SIG-M5 (cell line): Measurements from ENCODE around the gene BTBD9.

Source experiments
- DNase-seq: peaks from one replicate; lab custom pipeline; 2025; lab: John Stamatoyannopoulos, UW

Gene BTBD9

DNA sequence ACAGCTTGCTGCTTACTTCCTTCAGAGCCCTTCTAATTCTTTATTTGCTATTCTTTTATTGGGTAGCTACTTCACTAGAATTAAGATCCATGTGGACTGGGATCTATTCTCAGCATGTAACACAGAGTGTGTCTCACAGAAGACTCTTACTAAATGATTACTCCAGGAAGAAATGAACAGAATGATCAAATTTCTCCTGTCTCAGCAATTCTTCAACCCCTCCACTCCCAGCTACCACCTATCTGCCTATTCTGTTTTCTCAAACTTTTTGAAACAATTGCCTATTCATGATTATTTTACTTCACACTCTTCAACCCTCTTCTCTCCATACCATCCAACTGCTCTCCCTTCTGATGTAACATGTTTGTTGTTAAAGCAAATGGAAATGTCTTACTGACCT lies 132.6 kb downstream of the BTBD9 start:
- DNase-seq = no peak

DNA sequence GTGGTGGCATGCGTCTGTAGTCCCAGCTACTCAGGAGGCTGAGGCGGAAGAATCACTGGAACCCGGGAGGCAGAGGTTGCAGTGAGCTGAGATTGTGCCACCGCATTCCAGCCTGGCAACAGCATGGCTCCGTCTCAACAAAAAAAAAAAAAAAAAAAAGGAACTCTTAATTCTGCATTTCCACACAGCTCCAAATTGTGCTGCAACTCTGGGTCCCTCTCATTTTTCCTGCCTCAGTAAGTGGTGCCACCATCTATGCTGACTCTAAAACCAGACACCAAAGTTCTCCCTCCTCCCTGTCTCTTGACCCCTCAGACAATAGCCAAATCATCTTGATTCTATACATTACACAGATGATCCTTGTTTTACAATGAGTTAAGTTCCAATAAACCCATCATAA lies 133.9 kb downstream of the BTBD9 start:
- DNase-seq = no peak

DNA sequence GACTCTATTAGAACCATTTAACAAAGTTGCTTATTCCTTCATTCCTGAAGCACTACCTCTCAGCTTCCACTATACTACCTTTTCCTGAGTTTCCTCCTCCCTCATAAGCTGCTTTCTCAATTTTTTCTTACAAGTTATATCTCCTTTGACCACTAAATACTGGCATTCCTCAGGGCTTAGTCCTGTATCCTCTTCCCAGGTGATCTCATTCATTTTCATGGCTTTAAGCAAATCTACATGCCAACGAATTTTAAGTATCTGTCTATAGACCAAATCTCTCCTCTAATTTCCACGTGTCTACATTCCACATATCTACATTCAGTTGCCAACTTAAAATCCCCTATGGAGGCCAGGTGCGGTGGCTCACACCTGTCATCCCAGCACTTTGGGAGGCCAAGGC lies 134.7 kb downstream of the BTBD9 start:
- no peak for DNase-seq

DNA sequence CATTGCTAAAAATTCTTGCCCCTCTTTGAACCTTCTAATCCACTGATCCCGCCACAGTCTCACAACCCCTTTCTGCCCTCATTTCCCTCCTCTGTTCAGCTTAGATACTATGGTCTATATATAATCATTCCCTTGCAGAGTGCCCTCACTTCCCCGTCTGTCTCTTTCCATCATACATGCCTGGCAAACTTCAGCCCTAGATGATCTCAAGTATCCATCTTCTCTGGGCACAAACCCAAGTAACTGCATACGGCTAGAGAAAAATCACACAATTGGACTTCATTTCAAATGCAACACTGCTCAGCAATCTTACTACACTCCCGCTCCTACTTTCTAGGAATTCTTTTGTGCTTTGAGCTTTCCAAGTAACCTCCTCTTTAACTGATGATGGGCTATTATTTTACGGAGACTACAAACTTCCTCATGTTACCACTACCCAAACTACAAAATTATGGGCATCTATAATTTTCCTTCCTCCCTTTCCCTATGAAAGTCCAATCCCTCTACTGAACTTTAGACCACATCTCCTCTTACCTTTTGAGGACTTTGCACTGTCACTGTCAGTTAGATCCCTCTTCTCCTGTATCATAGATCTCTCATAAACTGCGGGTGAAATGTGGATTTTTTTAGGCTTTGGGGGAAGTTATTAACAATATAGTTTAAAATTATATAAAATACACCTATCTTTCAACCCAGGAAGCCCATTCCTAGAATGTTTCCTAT lies 135.6 kb downstream of the BTBD9 start:
- DNase-seq = no peak

DNA sequence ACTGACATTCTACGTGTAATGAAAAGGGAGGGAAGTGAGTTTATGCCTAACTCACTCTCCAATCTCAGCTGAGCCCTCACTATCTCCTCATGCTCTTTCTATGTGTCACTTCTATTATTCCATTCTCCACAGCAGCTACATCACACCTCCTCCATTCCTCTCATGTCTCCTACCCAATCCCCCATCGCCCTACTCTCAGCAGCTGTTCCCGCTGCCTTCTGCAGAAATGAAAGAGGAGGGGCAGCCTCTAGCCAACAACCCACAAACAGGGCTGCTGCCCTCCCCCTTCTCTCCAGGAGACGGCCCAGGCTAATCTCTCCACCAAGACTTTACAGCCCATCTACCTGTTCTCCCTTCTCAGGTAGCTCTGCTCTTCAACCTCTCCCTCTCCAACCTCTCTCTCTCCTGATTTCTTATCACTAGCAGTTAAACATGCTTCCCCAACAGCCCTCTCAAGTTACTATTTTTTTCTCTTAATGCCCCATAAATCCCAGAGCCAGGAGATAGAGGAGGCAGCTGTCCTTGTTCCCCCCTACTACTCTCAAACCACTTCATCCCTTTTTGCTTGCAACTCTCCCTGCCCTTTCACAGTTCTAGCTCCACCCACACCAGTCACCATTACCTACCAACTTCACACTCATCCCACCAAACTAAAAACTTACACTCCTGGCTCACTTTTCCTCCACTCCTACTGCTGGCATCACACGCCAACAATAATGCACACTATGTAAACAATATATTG lies 136.5 kb downstream of the BTBD9 start:
- DNase-seq = no peak

DNA sequence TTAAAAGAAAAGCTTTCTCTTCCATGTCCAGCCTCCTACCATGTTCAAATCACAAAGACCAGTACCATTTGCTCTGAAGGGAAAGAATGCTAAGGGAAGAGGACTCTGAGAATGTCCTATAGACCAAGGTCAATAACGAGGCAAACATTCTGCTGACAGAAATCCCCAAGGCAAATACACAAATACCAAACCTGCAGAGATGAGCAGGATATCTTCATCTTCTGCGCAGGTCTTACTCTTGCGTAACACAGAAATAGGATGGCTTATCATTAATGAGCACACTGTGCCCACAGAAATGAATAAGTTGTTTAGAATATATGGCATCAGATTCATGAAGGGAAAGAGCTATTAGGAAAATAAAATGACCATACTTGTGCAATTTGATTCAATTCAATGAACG lies 137.3 kb downstream of the BTBD9 start:
- DNase-seq = no peak

DNA sequence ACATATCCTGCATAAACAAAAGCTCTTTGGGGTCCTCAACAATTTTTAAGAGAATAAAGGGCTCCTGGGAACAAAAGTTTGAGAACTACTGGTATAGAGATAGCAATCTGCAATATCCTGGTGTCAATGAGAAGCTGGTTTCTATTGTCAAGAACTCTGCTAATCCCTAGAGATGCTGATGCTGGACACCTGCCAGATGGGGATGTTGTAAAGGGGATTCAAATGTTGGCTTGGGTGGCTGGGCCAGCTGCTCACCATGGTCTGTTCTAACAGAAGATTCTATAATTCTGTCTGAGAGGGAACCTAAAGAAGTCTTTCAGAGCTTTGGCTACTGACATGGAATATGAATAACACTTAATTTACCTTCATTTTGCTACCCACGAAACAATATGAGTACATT lies 137.8 kb downstream of the BTBD9 start:
- DNase-seq = no peak

DNA sequence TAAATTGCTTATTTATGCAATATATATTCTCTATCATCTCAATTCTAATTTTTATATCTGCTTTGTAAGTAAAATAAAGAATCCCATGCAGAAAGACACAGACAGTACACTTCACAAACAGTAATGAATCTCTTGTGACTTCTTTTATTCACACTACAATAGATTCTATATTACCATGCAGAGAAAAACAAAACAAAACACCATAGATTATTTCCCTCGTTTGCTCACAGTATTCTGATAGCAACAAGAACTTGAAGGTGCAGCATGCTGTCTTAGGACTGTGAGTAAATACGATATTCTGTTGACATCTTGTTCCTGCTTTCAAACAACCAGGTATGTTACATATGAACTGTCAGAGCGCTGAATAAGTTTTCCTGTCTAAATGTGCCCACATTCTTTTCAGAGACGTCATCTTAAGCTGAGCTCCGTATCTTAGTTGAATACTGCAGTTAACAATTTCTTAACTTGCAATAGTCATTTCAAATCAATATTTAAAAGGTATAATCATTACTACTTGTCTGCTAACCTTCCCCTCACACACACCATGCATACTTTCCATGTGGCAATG lies 140.1 kb downstream of the BTBD9 start:
- no peak for DNase-seq

DNA sequence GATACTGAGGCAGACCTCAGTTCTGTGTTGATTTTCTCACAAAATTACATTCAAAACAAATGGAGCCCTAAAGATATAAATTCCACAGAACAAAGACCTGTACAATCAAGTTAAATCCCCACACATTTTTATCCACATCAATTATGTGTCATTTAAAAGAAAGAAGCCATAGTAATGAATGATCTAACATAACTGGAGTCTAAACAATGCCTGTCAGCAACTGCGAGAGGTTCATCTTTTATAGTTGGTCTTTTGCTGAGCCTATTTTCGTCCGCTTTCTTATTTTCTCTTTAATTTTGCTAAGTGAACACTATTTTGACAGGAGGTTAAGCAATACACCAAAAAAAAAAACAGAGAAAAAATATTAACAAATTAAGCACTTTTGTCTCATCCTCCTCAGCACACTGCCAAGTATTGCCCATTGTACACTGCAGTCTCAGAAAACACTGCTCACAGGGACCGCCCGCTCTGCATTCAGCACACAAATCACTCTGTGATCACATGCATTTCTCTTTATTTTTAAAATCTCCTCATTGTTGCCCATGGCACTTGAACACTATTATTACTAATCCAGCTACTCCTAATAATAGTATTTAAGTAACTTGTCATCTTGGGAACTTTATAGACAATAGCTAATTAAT lies 140.8 kb downstream of the BTBD9 start:
- DNase-seq = no peak

DNA sequence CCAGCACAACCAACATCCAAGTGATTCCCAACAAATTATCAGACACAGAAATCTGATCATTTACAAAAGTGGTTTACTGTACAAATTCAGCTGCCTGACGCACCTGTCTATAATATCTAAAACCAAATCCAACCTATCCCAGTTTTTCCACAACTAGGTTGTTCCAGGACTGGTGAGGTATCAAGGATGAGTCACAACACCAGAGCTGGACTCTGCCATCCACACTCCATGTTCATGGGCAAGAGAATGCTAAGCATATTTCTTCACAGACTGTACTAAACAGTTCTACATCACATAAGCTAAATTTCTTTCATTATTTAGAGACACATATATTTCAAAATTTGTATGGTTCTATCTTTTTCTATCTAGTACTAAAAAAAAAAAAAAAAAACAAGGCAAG lies 141.6 kb downstream of the BTBD9 start:
- no peak for DNase-seq

DNA sequence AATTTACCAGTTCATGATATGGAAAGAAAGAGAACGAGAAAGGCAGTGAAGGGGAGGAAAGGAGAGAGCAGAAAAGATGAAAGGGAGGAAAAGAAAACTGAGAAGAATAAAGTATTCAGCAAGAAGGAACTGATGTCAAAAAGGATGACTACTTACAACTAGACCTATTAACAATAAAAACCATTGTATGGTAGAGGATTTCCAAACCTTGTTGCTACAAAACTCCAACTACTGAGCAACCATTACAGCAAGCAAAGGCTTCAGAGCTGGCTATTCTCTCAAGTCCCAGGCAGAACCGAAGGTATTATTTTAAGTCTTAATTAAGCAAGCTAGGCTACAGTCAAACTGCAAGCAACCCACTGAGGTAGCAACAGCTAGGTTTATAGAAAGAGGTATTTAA lies 142.2 kb downstream of the BTBD9 start:
- no peak for DNase-seq

DNA sequence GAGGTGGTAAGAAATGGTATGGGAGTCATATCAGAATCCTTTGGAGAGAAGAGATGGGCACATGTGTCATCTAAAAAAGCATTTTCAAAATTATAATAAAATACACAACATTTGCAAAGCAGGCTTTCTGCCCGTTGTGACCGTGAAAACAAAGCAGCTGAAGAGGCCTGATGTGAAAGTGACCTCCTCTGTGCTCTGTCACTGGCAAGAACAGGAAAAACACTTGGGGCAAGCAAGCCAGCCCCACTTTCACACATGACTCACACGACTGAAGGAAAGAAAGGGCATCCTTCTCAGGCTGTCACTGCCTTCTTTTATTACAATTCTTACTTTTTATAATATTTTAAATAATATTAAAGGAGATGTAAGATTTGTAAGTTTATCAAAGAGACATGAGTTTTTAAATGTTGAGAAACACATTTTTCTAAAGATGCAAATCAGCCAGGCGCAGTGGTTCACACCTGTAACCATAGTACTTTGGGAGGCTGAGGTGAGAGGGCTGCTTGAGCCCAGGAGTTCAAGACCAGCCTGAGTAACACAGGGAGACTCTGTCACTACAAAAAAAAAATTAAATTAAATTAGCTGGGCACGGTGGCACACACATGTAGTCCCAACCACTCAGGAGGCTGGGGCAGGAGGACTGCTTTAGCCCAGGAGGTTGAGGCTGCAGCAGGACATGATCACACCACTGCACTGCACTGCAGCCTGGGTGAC lies 143.7 kb downstream of the BTBD9 start:
- DNase-seq = no peak

DNA sequence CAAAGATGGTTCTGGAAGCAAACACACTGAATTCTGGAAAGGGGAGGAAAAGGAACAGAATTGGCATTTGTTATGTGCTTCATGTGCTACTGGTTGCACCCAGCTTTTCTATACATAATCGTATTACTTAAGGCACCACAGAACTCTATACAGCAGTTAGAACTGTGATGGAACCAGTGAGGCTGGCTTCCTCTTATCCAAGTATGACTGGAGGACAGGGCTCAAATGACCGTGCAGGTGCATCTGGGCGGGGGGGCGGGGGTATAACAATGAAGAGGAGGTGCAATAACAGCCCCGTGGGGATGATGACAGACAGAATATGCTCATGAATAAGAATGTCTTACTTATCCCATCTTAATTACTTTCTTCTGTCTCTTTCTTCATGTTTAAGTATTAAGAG lies 144.2 kb downstream of the BTBD9 start:
- DNase-seq = no peak

DNA sequence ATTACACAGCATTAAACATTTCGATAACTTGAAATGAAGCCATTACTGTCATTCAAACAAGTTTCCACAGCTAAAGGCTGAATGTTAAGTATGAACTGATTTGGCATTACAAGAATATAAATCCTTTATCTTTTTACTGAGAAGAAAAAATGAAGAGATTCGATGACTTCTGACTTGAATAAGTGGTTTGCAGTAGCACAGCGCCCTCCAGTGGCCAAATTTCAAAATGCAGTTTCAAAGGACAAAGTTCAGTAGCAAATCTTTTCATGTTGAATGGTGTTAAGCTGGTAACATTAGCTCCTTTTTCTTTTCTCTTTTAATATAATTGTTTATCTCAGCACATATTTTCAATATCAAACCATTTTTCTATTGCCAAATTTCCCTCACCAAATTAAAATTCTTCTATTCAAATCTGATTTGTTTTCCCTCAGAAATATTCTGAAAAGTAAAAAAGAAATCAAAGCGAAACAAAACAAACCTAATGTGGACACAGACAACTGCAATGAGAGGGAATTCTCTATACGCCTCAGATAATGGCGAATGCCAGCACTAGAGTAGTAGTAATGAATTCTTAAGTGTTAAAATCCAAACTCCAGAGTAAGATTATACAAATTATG lies 145.7 kb downstream of the BTBD9 start:
- DNase-seq = no peak

DNA sequence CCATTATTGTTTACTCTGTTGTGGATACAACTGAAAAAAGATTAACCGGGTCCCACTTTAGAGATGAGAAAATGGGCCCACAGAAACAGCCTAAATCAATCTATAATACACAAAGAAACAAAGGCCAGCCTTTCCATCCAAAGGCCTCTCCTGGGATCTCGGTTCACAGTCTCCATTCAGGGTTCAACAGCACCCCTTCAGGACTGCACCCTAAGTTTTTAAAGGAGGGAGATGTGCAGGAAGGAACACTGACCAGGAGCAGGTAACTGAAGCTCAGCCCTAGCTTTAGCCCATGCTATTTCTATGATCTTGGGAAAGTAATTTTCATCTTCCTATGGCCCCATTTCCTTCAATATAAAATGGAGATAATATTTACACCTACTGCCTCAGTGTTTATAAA lies 147.7 kb downstream of the BTBD9 start:
- DNase-seq = no peak

DNA sequence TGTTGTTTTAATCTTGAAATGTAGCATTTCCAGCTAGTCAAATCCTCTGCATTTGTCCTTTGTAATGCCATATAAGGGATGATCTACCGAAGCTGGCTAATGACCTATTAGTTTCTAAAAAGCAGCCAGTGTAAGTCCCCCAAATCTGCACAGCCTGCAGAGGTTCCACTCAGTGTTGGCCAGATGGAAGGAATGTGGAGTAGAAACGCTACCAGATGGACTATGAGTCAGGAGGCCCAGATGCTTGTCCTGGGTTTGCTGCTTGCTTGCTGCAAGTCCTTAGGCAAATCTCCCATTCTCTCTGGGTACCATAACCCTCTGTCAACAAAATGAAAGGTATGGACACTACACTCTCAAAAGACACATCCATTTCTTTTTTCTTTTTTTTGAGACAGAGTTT lies 149.8 kb downstream of the BTBD9 start:
- no peak for DNase-seq

DNA sequence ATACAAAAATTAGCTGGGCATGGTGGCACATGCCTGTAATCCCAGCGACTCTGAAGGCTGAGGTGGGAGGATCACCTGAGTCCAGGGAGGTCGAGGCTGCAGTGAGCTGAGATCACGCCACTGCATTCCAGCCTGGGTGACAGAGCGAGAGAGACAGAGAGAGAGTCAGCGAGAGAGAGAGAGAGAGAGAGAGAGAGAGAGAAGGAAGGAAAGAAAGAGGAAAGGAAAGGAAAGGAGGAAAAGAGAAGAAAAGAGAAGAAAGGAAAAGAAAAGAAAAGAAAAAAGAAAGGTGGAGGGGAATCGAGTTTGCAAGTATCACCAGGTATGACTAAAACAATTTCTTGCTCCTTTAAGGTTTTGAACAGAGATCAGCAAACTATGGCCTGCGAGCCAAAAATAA lies 152.3 kb downstream of the BTBD9 start:
- no peak for DNase-seq

DNA sequence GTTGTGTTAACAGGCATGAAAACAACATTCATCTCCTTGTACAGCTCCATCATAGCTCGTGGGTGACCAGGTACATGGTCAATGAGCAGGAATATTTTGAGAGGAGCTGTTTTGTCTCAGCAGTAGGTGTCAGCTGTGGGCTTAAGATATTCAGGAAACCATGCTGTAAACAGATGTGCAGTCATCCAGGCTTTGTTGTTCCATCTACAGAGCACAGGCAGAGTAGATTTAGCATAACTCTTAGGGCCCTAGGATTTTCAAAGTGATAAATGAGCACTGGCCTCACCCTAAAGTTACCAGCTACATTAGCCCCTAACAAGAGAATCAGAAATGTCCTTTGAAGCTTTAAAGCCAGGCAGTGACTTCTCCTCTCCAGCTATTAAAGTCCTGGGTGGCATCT lies 154.2 kb downstream of the BTBD9 start:
- DNase-seq = no peak

DNA sequence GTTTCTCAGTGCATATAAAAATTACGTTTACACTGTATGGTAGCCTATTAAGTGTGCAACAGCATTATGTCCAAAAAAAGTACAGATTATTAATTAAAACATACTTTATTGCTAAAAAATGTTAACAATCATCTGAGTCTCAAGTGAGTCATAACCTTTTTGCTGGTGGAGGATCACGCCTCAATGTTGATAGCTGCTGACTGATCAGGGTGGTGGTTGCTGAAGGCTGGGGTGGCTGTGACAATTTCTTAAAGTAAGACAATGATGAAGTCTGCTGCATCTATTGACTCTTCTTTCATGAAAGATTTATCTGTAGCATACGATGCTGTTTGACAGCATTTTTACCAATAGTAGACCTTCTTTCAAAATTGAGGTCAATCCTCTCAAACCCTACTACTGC lies 155.1 kb downstream of the BTBD9 start:
- no peak for DNase-seq

DNA sequence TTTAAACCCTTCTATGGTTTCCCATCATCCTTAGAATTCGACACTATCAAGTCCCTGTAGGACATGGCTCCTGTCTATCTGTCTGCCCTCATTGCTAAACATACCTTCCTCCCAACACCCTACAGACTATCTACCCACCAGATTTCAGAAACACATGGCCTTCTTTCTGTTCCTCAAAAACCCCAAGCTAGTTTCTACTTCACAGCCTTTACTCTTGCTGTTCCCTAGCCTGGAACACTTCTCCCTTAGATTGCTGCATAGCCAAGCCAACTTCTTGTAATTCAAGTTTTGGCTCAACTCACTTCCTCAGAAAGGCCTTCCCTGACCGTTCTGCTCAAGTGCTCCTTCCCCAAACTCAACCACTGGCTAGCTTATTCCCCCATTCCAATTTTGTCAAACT lies 156.2 kb downstream of the BTBD9 start:
- DNase-seq = peak; percentile 43

DNA sequence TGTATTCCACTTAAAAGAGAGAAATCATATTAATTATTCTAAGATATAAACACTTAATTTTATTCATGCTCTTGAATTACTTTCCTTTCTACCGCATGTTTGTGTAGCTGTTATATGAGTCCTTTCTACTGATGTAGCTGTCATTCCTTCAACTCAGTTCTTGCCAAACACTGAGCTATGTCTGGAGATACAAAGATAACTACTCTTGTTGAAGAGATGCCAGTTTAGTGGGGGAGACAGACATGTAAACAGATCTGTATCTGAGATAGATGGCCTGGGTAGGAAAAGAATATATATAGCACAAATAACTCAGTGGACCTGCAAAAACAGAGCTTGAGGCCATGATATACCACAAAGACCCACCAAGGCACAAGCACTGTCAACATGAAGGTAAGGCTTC lies 157.3 kb downstream of the BTBD9 start:
- no peak for DNase-seq

DNA sequence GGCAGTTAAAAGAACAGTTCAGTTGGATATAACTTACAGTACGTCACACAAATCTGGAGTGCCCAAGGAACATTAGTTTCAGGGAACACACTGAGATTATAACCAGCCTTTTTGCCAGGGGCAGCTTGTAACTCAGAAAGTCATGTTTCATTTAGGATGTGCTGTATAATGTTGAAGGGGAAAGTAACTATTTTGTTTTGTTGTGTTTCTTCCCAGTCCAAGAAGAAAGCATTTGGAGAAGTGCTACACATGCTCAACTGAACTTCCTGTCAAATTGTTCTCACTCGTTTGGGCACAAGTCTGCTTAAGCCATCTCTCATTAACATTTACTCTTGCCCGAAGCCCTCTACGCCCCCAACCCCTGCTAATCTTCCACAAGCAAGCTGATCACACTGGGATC lies 157.9 kb downstream of the BTBD9 start:
- DNase-seq = no peak
